Nephron (organoid): Measurements from ENCODE around the gene MRPL22.
A peak's percentile ranks its signal among the peaks of the same experiment; 100 is the strongest.

ENCODE experiments used
- H3K27ac Mint-ChIP-seq, 3 experiments: 2 replicates each; pipeline ENCODE4 v1.8.0; 2020; ENCODE audit warnings: mixed read lengths in 3 of 3, mild to moderate bottlenecking in 2 of 3, moderate library complexity in 1 of 3
- H3K27me3 Mint-ChIP-seq: 2 replicates; pipeline ENCODE4 v1.8.0; 2021; ENCODE audit warnings: low read depth, mild to moderate bottlenecking, moderate library complexity, mixed read lengths
- H3K36me3 Mint-ChIP-seq: 2 replicates; pipeline ENCODE4 v1.8.0; 2020; ENCODE audit warnings: low read depth, mixed read lengths
- H3K4me1 Mint-ChIP-seq: 2 replicates; pipeline ENCODE4 v1.8.0; 2020; ENCODE audit warnings: mixed read lengths
- H3K4me3 Mint-ChIP-seq, 3 experiments: 2 replicates each; pipeline ENCODE4 v1.8.0; 2020; ENCODE audit warnings: mild to moderate bottlenecking in 3 of 3, mixed read lengths in 3 of 3, moderate library complexity in 2 of 3
- H3K9me3 Mint-ChIP-seq: 2 replicates; pipeline ENCODE4 v1.8.0; 2020; ENCODE audit warnings: mixed read lengths
- CTCF ChIP-seq, 3 experiments: fragments of 200-600 bp; sonication (generic); IDR thresholded peaks; one replicate each; pipeline ENCODE4 v1.5.0; 2021; ENCODE audit warnings: antibody characterized with exemption in 3 of 3; ENCODE audit not compliant: unreplicated experiment in 3 of 3

The MRPL22 gene

DNA sequence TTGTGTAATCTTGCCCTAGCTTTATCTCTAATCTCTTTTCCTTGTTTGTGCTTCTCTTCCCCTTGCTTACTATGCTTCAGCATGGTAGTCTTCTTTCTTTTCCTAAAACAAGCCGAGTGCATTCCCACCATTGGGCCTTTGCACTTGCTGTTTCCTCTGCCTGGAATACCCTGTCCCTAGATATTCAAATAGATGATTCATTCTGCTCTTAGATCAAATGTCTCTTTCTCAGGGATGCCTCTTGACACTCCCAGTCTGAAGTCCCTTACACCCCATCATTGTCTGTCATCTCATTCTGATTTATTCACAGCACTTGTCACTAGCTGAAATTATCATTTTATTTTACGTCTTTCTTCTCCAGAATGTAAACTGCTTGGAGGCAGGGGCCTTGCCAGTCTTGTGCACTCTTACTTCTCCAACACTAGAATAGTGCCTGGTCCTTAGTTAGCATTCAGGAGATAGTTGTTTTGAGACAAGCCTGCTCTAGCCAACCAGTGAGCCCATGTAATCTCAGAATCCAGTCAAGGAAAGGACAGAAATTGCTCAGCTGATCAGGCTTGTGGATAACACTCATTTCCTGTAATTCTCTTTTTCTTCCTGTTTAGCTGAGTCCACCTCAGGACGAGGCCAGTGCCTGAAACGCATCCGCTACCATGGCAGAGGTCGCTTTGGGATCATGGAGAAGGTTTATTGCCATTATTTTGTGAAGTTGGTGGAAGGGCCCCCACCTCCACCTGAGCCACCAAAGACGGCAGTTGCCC is 25.4 kb downstream of the MRPL22 start:
- H3K4me1 Mint-ChIP-seq, result no peaks in the 10 kb centered on the region
- no peak for TF ChIP-seq CTCF (IDR thresholded peaks at IDR 0.05; ENCODE audit: unreplicated experiment in 3 of 3)
- H3K36me3 Mint-ChIP-seq, result peaks cover 35% of the 10 kb centered on the region
- H3K4me3 Mint-ChIP-seq, result no peak overlapping the region
- H3K9me3 Mint-ChIP-seq, result no peaks in the 10 kb centered on the region
- no peak overlapping the region for H3K27ac Mint-ChIP-seq
- no peaks in the 10 kb centered on the region for H3K27me3 Mint-ChIP-seq

GRCh38 chr5:154966874-154967273 is 26.0 kb downstream of the MRPL22 start:
- TF ChIP-seq CTCF (IDR thresholded peaks at IDR 0.05; ENCODE audit: unreplicated experiment in 3 of 3), result no peak
- Mint-ChIP-seq H3K9me3 (no peaks in the 10 kb centered on the region), H3K27me3 (no peaks in the 10 kb centered on the region), H3K36me3 (peaks cover 35% of the 10 kb centered on the region), H3K27ac (no peak overlapping the region), H3K4me3 (no peak overlapping the region), H3K4me1 (no peaks in the 10 kb centered on the region)

DNA sequence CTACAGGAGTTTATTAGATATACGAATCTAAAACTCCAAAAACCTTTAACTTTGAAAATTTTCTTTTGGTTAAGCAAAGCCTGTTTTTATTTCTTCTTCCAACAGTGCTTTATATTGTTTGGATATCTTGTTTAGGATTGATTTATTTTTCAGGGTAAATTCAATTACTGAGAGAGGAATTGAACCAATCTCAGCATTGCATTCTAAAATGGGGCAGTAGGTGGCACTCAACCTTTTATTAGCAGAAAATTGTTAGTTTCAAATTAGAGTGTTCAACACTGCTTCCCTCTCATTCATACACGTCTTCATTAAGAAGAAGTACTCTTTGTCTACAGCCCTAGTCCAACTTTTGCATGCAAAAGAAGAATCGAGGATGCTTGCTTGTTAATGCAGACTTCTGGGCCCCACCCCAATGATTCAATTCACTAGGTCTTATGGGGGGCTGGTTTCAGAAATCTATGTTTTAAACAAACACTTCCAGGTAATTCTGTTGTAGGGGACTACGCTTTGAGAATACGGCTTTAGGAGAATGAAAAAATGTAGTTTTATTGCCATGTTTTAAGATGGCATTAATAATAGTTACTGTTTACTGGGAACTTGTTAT is 26.6 kb downstream of the MRPL22 start:
- Mint-ChIP-seq H3K27ac (no peak overlapping the region), H3K36me3 (peaks cover 32% of the 10 kb centered on the region), H3K4me3 (no peak overlapping the region), H3K4me1 (no peaks in the 10 kb centered on the region), H3K9me3 (no peaks in the 10 kb centered on the region), H3K27me3 (no peaks in the 10 kb centered on the region)
- peak; percentile 38 to 62 (median 52) for TF ChIP-seq CTCF (IDR thresholded peaks at IDR 0.05; ENCODE audit: unreplicated experiment in 3 of 3)

DNA sequence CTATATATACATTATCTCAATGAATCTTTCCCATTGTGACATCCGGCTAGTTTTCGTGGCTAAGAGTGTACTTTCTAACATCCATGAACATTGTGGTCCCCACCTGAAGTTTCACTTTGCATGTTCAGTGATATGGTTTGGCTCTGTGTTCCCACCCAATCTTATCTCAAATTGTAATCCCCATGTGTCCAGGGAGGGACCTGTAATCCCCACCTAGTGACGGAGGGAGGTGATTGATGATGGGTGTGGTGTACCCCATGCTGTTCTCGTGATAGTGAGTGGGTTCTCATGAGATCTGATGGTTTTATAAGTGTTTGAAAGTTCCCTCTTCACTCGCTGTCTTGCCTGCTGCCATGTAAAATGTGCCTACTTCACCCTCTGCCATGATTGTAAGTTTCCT is 28.1 kb downstream of the MRPL22 start:
- no peak overlapping the region for H3K4me3 Mint-ChIP-seq
- peaks cover 24% of the 10 kb centered on the region for H3K36me3 Mint-ChIP-seq
- H3K4me1 Mint-ChIP-seq, result no peaks in the 10 kb centered on the region
- H3K27ac Mint-ChIP-seq, result no peak overlapping the region
- no peaks in the 10 kb centered on the region for H3K9me3 Mint-ChIP-seq
- no peaks in the 10 kb centered on the region for H3K27me3 Mint-ChIP-seq
- TF ChIP-seq CTCF (IDR thresholded peaks at IDR 0.05; ENCODE audit: unreplicated experiment in 3 of 3), result no peak

DNA sequence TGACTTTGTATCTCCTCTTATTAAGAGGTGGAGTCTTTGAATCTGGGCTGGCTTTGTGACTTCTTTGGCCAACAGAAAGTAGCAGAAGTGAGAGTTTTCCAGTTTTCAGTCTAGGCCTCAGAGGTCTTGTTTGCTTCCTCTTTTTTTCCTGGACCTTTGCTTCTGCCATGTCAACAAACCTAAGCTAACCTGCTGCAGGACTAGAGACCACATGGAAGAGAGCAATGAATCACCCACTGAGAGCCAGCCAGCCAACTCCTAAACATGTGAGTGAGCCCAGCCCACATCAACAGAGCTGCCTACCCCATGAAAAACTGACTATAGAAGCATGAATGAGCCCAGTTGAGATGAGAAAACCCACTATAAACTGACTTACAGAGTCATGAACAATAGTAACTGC is 29.9 kb downstream of the MRPL22 start:
- no peaks in the 10 kb centered on the region for H3K4me1 Mint-ChIP-seq

More for the DNA sequence above, 29.9 kb downstream of the MRPL22 start:
- Mint-ChIP-seq H3K4me3 (no peak overlapping the region), H3K27me3 (no peaks in the 10 kb centered on the region), H3K27ac (no peak overlapping the region), H3K36me3 (peaks cover 22% of the 10 kb centered on the region), H3K9me3 (no peaks in the 10 kb centered on the region)
- TF ChIP-seq CTCF (IDR thresholded peaks at IDR 0.05; ENCODE audit: unreplicated experiment in 3 of 3), result no peak
